Immature natural killer cell (primary cell): ENCODE data around the gene PROK1. TPM values are rescaled to one million over a fixed set of nuclear protein-coding genes. Genes with fewer than 3 reads are reported as not detected.
A peak's percentile ranks its signal among the peaks of the same experiment; 100 is the strongest.

Experiments
- DNase-seq, 3 donors: peaks; one replicate each; pipeline ENCODE4 v3.0.0; 2022; ENCODE audit warnings: mixed read lengths in 1 of 3
- H3K27ac Mint-ChIP-seq, 6 donors: one replicate each; pipeline ENCODE4 v1.8.0; 2020; ENCODE audit warnings: mixed read lengths in 6 of 6, mild to moderate bottlenecking in 5 of 6, inconsistent platforms in 4 of 6, moderate library complexity in 3 of 6
- H3K27me3 Mint-ChIP-seq, 3 donors: one replicate each; pipeline ENCODE4 v1.8.0; 2020 to 2021; ENCODE audit warnings: low read depth in 3 of 3, mild to moderate bottlenecking in 3 of 3, mixed read lengths in 3 of 3, moderate library complexity in 3 of 3, inconsistent platforms in 1 of 3
- H3K36me3 Mint-ChIP-seq, 3 donors: one replicate each; pipeline ENCODE4 v1.8.0; 2020; ENCODE audit warnings: mixed read lengths in 3 of 3, inconsistent platforms in 2 of 3, mild to moderate bottlenecking in 2 of 3
- H3K4me1 Mint-ChIP-seq, 2 donors: one replicate each; pipeline ENCODE4 v1.8.0; 2020; ENCODE audit warnings: inconsistent platforms in 2 of 2, mild to moderate bottlenecking in 2 of 2, mixed read lengths in 2 of 2, moderate library complexity in 1 of 2
- H3K4me3 Mint-ChIP-seq, 5 donors: one replicate each; pipeline ENCODE4 v1.8.0; 2020; ENCODE audit warnings: mild to moderate bottlenecking in 5 of 5, mixed read lengths in 5 of 5, inconsistent platforms in 3 of 5, moderate library complexity in 3 of 5
- H3K9me3 Mint-ChIP-seq, 6 donors: one replicate each; pipeline ENCODE4 v1.8.0; 2020; ENCODE audit warnings: mild to moderate bottlenecking in 6 of 6, mixed read lengths in 6 of 6, inconsistent platforms in 4 of 6, moderate library complexity in 3 of 6
- polyA plus RNA-seq, 3 donors: library from polyadenylated mRNA; unstranded; fragments of 300-500 nt; fragmentation: Illumina TruSeq; gene quantifications; one replicate each; pipeline ENCODE4 v1.2.3, GENCODE V29; 2021

The PROK1 gene
- polyA plus RNA-seq, 3 donors from 2014 or later: not detected

GRCh38 chr1:110478886-110479285 lies 27.9 kb downstream of the PROK1 start:
- peaks cover 0 to 3% (median 0%) of the 10 kb centered on the region in 3 donors for H3K27me3 Mint-ChIP-seq
- H3K9me3 Mint-ChIP-seq: no peaks in the 10 kb centered on the region

GRCh38 chr1:110480356-110481096 lies 29.6 kb downstream of the PROK1 start:
- Mint-ChIP-seq H3K27ac (no peak overlapping the region), H3K4me1 (no peaks in the 10 kb centered on the region), H3K27me3 (no peaks in the 10 kb centered on the region), H3K36me3 (no peaks in the 10 kb centered on the region), H3K4me3 (no peak overlapping the region), H3K9me3 (no peaks in the 10 kb centered on the region)
- DNase-seq: no peak

More at GRCh38 chr1:110478886-110479285, 27.9 kb downstream of the PROK1 start:
- Mint-ChIP-seq H3K4me3 (no peak overlapping the region), H3K4me1 (no peaks in the 10 kb centered on the region), H3K36me3 (no peaks in the 10 kb centered on the region), H3K27ac (no peak overlapping the region)
- no peak for DNase-seq

- Mint-ChIP-seq H3K27ac (no peak overlapping the region), H3K4me3 (no peak overlapping the region), H3K4me1 (no peaks in the 10 kb centered on the region), H3K36me3 (no peaks in the 10 kb centered on the region), H3K27me3 (peaks cover 0 to 4% (median 0%) of the 10 kb centered on the region in 3 donors), H3K9me3 (no peaks in the 10 kb centered on the region)
- no peak for DNase-seq
Measured at GRCh38 chr1:110481968-110482623, 31.1 kb downstream of the PROK1 start.

- H3K4me3 Mint-ChIP-seq: no peak overlapping the region
- H3K9me3 Mint-ChIP-seq: no peaks in the 10 kb centered on the region
- no peaks in the 10 kb centered on the region for H3K36me3 Mint-ChIP-seq
- H3K4me1 Mint-ChIP-seq: no peaks in the 10 kb centered on the region
- DNase-seq: no peak
- H3K27me3 Mint-ChIP-seq: peaks cover 0 to 4% (median 0%) of the 10 kb centered on the region in 3 donors
- H3K27ac Mint-ChIP-seq: no peak overlapping the region
Measured at GRCh38 chr1:110482662-110483307, 31.8 kb downstream of the PROK1 start.

GRCh38 chr1:110483308-110483685 lies 32.3 kb downstream of the PROK1 start:
- Mint-ChIP-seq H3K36me3 (no peaks in the 10 kb centered on the region), H3K4me3 (no peak overlapping the region), H3K4me1 (no peaks in the 10 kb centered on the region), H3K9me3 (no peaks in the 10 kb centered on the region), H3K27ac (no peak overlapping the region), H3K27me3 (peaks cover 0 to 4% (median 0%) of the 10 kb centered on the region in 3 donors)
- no peak for DNase-seq

- H3K4me1 Mint-ChIP-seq: no peaks in the 10 kb centered on the region
- no peak overlapping the region for H3K27ac Mint-ChIP-seq
- H3K36me3 Mint-ChIP-seq: no peaks in the 10 kb centered on the region
- H3K4me3 Mint-ChIP-seq: no peak overlapping the region
- peaks cover 0 to 4% (median 0%) of the 10 kb centered on the region in 3 donors for H3K27me3 Mint-ChIP-seq
- DNase-seq: no peak
- H3K9me3 Mint-ChIP-seq: no peaks in the 10 kb centered on the region
Measured at GRCh38 chr1:110484801-110485200, 33.9 kb downstream of the PROK1 start.

GRCh38 chr1:110485725-110486124 lies 34.8 kb downstream of the PROK1 start:
- H3K4me3 Mint-ChIP-seq: no peak overlapping the region
- no peaks in the 10 kb centered on the region for H3K4me1 Mint-ChIP-seq
- DNase-seq: no peak
- no peaks in the 10 kb centered on the region for H3K9me3 Mint-ChIP-seq
- peaks cover 0 to 4% (median 0%) of the 10 kb centered on the region in 3 donors for H3K27me3 Mint-ChIP-seq
- H3K36me3 Mint-ChIP-seq: no peaks in the 10 kb centered on the region
- H3K27ac Mint-ChIP-seq: no peak overlapping the region

- H3K27me3 Mint-ChIP-seq: peaks cover 0 to 4% (median 0%) of the 10 kb centered on the region in 3 donors
- H3K4me3 Mint-ChIP-seq: no peak overlapping the region
- H3K36me3 Mint-ChIP-seq: no peaks in the 10 kb centered on the region
- H3K4me1 Mint-ChIP-seq: no peaks in the 10 kb centered on the region
- no peak for DNase-seq
- no peak overlapping the region for H3K27ac Mint-ChIP-seq
- H3K9me3 Mint-ChIP-seq: no peaks in the 10 kb centered on the region
Measured at GRCh38 chr1:110487726-110488125, 36.8 kb downstream of the PROK1 start.

- Mint-ChIP-seq H3K4me1 (no peaks in the 10 kb centered on the region), H3K27ac (no peak overlapping the region), H3K4me3 (no peak overlapping the region), H3K27me3 (peaks cover 0 to 4% (median 0%) of the 10 kb centered on the region in 3 donors), H3K9me3 (no peaks in the 10 kb centered on the region), H3K36me3 (no peaks in the 10 kb centered on the region)
- DNase-seq: no peak
Measured at GRCh38 chr1:110488161-110488560, 37.2 kb downstream of the PROK1 start.

- no peak overlapping the region for H3K27ac Mint-ChIP-seq
- no peaks in the 10 kb centered on the region for H3K36me3 Mint-ChIP-seq
- H3K4me3 Mint-ChIP-seq: no peak overlapping the region
- H3K9me3 Mint-ChIP-seq: no peaks in the 10 kb centered on the region
- no peak for DNase-seq
- H3K27me3 Mint-ChIP-seq: peaks cover 0 to 4% (median 0%) of the 10 kb centered on the region in 3 donors
- H3K4me1 Mint-ChIP-seq: no peaks in the 10 kb centered on the region
Measured at GRCh38 chr1:110488867-110489266, 37.9 kb downstream of the PROK1 start.

GRCh38 chr1:110489406-110489805 lies 38.5 kb downstream of the PROK1 start:
- no peaks in the 10 kb centered on the region for H3K4me1 Mint-ChIP-seq
- no peak for DNase-seq
- no peaks in the 10 kb centered on the region for H3K36me3 Mint-ChIP-seq
- H3K4me3 Mint-ChIP-seq: no peak overlapping the region
- H3K9me3 Mint-ChIP-seq: no peaks in the 10 kb centered on the region
- no peak overlapping the region for H3K27ac Mint-ChIP-seq
- H3K27me3 Mint-ChIP-seq: peaks cover 0 to 4% (median 0%) of the 10 kb centered on the region in 3 donors

GRCh38 chr1:110489973-110490542 lies 39.1 kb downstream of the PROK1 start:
- Mint-ChIP-seq H3K4me1 (no peaks in the 10 kb centered on the region), H3K4me3 (no peak overlapping the region), H3K27ac (no peak overlapping the region), H3K9me3 (no peaks in the 10 kb centered on the region), H3K27me3 (peaks cover 0 to 4% (median 0%) of the 10 kb centered on the region in 3 donors), H3K36me3 (no peaks in the 10 kb centered on the region)
- no peak for DNase-seq

- Mint-ChIP-seq H3K4me1 (no peaks in the 10 kb centered on the region), H3K27me3 (peaks cover 0 to 4% (median 0%) of the 10 kb centered on the region in 3 donors), H3K4me3 (no peak overlapping the region), H3K36me3 (no peaks in the 10 kb centered on the region), H3K27ac (peak overlapping the region in 1 of 6 donors; percentile 33), H3K9me3 (no peaks in the 10 kb centered on the region)
- DNase-seq: no peak
Measured at GRCh38 chr1:110490791-110491451, 40.0 kb downstream of the PROK1 start.
